ENCODE measurements around the gene KIF5C.

The KIF5C gene

DNA sequence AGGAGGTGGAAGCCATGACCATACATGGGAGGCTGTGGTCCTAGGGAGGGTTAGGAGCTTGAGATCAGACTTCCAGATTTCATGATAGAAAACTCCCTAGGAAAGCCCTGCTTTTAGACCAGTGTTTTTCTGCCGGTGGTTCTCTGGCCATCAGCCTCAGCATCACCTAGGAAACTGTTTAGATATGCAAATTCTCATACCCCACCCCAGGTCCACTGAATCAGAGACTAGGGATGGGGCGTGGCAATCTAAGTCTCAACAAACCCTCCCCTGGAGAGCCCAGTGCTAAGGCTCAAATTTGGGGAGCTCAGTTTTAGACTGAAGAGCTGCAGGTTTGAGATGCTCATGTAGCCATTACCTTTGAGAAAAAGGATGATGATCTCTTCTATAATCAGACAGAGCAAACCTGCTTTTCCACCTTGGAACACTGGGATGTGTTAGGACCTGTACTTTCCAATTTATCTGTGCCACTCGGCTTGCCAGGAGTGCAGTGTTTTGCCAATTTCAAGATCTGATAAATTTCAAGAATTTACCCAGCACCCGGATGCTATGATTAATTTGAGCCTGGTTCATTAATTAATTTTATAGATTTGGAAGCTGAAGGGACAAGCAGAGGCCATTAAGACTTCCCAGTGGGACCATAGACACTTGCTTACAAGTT is 132.0 kb downstream of the KIF5C start:
- Histone ChIP-seq H3K4me1 (ENCODE audit: insufficient read depth, low read length, severe bottlenecking) (no peaks in the 10 kb centered on the region), H3K4me2 (ENCODE audit: low read length) (no peak overlapping the region), H4K20me1 (ENCODE audit: insufficient read depth, low read length) (no peaks in the 10 kb centered on the region), H2AFZ (ENCODE audit: low read length) (no peak overlapping the region), H3K9ac (ENCODE audit: low read length) (no peak overlapping the region), H3K27me3 (ENCODE audit: insufficient read depth, low read length) (no peaks in the 10 kb centered on the region), H3K4me3 (ENCODE audit: low read depth, low read length, poor library complexity, severe bottlenecking) (no peak overlapping the region), H3K27ac (ENCODE audit: low read depth, low read length, poor library complexity, severe bottlenecking) (no peak overlapping the region), H3F3A (ENCODE audit: insufficient read depth, low read length) (no peaks in the 10 kb centered on the region), H3K79me2 (ENCODE audit: insufficient read depth, low read length) (no peaks in the 10 kb centered on the region), H3K36me3 (ENCODE audit: insufficient read depth, low read length) (no peaks in the 10 kb centered on the region), H3K9me3 (ENCODE audit: low read length) (no peaks in the 10 kb centered on the region), H3K9me2 (ENCODE audit: low read depth, low read length) (no peaks in the 10 kb centered on the region)
- TF ChIP-seq EZH2 (IDR thresholded peaks at IDR 0.05; ENCODE audit: borderline replicate concordance, low read length) (no peak), CTCF (IDR thresholded peaks at IDR 0.05; ENCODE audit: low read length) (no peak)

DNA sequence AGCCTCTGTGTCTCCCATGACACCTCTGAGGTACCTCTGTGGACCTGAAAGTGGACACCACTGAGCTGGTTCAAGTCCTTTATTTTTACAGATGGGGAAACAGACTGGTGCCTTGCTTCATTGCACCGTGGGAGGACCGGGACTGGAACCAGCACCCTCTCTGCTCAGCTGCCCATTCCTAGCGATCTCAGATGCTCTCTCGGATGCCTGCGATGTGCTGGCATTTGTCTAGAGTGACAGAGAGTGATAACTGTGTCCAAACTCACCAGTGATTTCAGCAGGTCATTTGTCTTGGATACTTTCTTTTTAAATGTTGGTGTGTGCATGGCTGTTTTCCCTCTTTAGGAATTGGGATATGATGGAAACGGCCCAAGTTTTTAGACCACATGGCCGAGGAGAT is 133.4 kb downstream of the KIF5C start:
- H3K9me3 ChIP-seq (ENCODE audit: low read length): no peaks in the 10 kb centered on the region
- H3F3A ChIP-seq (ENCODE audit: insufficient read depth, low read length): no peaks in the 10 kb centered on the region
- H3K27me3 ChIP-seq (ENCODE audit: insufficient read depth, low read length): no peaks in the 10 kb centered on the region
- H3K4me2 ChIP-seq (ENCODE audit: low read length): no peak overlapping the region
- no peak overlapping the region for H3K4me3 ChIP-seq (ENCODE audit: low read depth, low read length, poor library complexity, severe bottlenecking)
- no peaks in the 10 kb centered on the region for H3K9me2 ChIP-seq (ENCODE audit: low read depth, low read length)
- H2AFZ ChIP-seq (ENCODE audit: low read length): no peak overlapping the region
- H4K20me1 ChIP-seq (ENCODE audit: insufficient read depth, low read length): no peaks in the 10 kb centered on the region
- TF ChIP-seq EZH2 (IDR thresholded peaks at IDR 0.05; ENCODE audit: borderline replicate concordance, low read length) (no peak), CTCF (IDR thresholded peaks at IDR 0.05; ENCODE audit: low read length) (no peak)
- no peaks in the 10 kb centered on the region for H3K36me3 ChIP-seq (ENCODE audit: insufficient read depth, low read length)
- no peak overlapping the region for H3K9ac ChIP-seq (ENCODE audit: low read length)
- H3K79me2 ChIP-seq (ENCODE audit: insufficient read depth, low read length): no peaks in the 10 kb centered on the region
- no peak overlapping the region for H3K27ac ChIP-seq (ENCODE audit: low read depth, low read length, poor library complexity, severe bottlenecking)
- H3K4me1 ChIP-seq (ENCODE audit: insufficient read depth, low read length, severe bottlenecking): no peaks in the 10 kb centered on the region

DNA sequence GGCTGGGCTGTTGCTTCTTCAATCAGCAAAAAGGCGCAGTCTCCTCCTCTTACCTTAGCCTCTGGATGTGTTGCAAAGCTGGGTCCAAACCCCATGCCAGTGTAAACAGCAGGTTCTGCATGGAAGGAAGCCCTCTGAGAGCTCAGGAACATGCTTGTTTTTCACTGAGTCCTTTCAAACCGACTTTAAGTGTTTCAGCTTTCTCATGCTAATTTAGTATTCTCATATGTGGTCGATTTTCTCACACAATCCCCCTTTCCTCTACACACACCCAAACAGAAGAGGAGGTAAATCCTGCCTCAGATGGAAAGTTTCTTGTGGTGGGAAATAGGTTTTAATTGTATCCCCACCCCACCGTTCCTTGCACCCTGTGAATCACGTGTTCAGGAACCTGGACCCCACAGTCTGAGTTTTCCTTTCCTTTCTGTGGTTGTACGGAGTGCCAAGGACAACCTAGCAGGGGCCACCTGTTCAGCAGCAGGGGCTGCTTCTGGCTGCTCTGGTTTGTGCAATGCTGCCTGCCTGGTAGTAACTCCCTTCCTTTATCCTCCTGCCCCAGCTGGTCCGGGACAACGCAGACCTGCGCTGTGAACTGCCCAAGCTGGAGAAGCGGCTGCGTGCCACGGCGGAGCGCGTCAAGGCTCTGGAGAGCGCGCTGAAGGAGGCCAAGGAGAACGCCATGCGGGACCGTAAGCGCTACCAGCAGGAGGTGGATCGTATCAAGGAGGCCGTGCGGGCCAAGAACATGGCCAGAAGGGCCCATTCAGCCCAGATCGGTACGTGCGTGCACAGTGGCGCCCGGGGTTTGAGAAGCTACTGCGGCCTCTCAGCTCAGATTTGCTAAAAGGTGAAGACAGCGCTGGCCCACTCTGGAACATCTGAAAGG is 134.8 kb downstream of the KIF5C start:
- H4K20me1 ChIP-seq (ENCODE audit: insufficient read depth, low read length): no peaks in the 10 kb centered on the region
- no peaks in the 10 kb centered on the region for H3K79me2 ChIP-seq (ENCODE audit: insufficient read depth, low read length)
- H3K27ac ChIP-seq (ENCODE audit: low read depth, low read length, poor library complexity, severe bottlenecking): no peak overlapping the region
- H3K4me3 ChIP-seq (ENCODE audit: low read depth, low read length, poor library complexity, severe bottlenecking): no peak overlapping the region
- no peaks in the 10 kb centered on the region for H3K9me2 ChIP-seq (ENCODE audit: low read depth, low read length)
- no peak for TF ChIP-seq CTCF (IDR thresholded peaks at IDR 0.05; ENCODE audit: low read length)
- no peak for TF ChIP-seq EZH2 (IDR thresholded peaks at IDR 0.05; ENCODE audit: borderline replicate concordance, low read length)
- H3K4me2 ChIP-seq (ENCODE audit: low read length): no peak overlapping the region
- no peaks in the 10 kb centered on the region for H3K9me3 ChIP-seq (ENCODE audit: low read length)
- H3K4me1 ChIP-seq (ENCODE audit: insufficient read depth, low read length, severe bottlenecking): no peaks in the 10 kb centered on the region
- no peak overlapping the region for H2AFZ ChIP-seq (ENCODE audit: low read length)
- no peaks in the 10 kb centered on the region for H3K36me3 ChIP-seq (ENCODE audit: insufficient read depth, low read length)
- no peaks in the 10 kb centered on the region for H3F3A ChIP-seq (ENCODE audit: insufficient read depth, low read length)
- H3K27me3 ChIP-seq (ENCODE audit: insufficient read depth, low read length): no peaks in the 10 kb centered on the region
- no peak overlapping the region for H3K9ac ChIP-seq (ENCODE audit: low read length)

Measured in OCI-LY1 (cell line).